Kidney (tissue), 14 donors: Measurements from ENCODE around the gene LY6G6D. TPM values are rescaled to one million over a fixed set of nuclear protein-coding genes. Genes with fewer than 3 reads are reported as not detected.

Experiments used
- DNase-seq, 5 donors: peaks; one replicate each; pipeline ENCODE4 v3.0.0-alpha.2; 2013 to 2020
- FAIRE-seq: peaks from 2 replicates; lab custom pipeline; 2012; peaks lifted over from hg19 to GRCh38; lab: Jason Lieb, UNC
- H3K27ac ChIP-seq, 2 donors: one replicate each; pipeline ENCODE4 v1.7.0; 2013; ENCODE audit warnings: low read depth in 2 of 2, low read length in 2 of 2, inconsistent platforms in 1 of 2
- H3K27me3 ChIP-seq: one replicate; pipeline ENCODE4 v1.7.1; 2013; ENCODE audit warnings: low read length, inconsistent platforms; ENCODE audit not compliant: control insufficient read depth, insufficient read depth
- H3K36me3 ChIP-seq, 3 donors: one replicate each; pipeline versions ENCODE4 v1.7.0 to v1.7.1; 2013; ENCODE audit warnings: low read length in 3 of 3, control low read depth in 1 of 3, inconsistent platforms in 1 of 3; ENCODE audit not compliant: insufficient read depth in 3 of 3, control insufficient read depth in 2 of 3
- H3K4me1 ChIP-seq, 3 donors: one replicate each; pipeline versions ENCODE4 v1.7.0 to v1.7.1; 2013; ENCODE audit warnings: low read length in 3 of 3, inconsistent platforms in 1 of 3, low read depth in 1 of 3; ENCODE audit not compliant: control insufficient read depth in 2 of 3, insufficient read depth in 2 of 3
- H3K4me3 ChIP-seq, 3 donors: one replicate each; pipeline versions ENCODE4 v1.7.0 to v1.8.1; 2013; ENCODE audit warnings: low read length in 3 of 3, control low read depth in 1 of 3, inconsistent platforms in 1 of 3
- H3K9ac ChIP-seq, 3 donors: one replicate each; pipeline versions ENCODE4 v1.7.0 to v1.7.1; 2013; ENCODE audit warnings: low read length in 3 of 3, control low read depth in 1 of 3, inconsistent platforms in 1 of 3
- H3K9me3 ChIP-seq, 3 donors: one replicate each; pipeline versions ENCODE4 v1.7.0 to v1.7.1; 2013; ENCODE audit warnings: low read length in 3 of 3, control low read depth in 1 of 3, inconsistent platforms in 1 of 3; ENCODE audit not compliant: control insufficient read depth in 2 of 3, insufficient read depth in 1 of 3
- CTCF ChIP-seq: IDR thresholded peaks from 3 replicates; pipeline ENCODE4 v1.5.1; 2012; ENCODE audit warnings: mild to moderate bottlenecking, moderate library complexity, borderline replicate concordance; ENCODE audit not compliant: insufficient read depth; ENCODE audit errors: extremely low read depth
- intact Hi-C: fragments of 100-400 bp; cut with DNase I; formaldehyde crosslinking; loops from one replicate; pipeline ENCODE4 v1.11.1; 2022
- microRNA-seq: library from miRNA; unstranded; fragments of <30 nt; microRNA quantifications from one replicate; pipeline ENCODE4 v1.2.0, GENCODE V29; 2020
- polyA plus RNA-seq: library from polyadenylated mRNA; stranded (reverse); fragments of 350-450 nt; fragmentation: Illumina TruSeq; extraction: RNeasy Lipid Tissue Mini Kit (QIAGEN cat#74804); gene quantifications from one replicate; pipeline ENCODE4 v1.2.3, GENCODE V29; 2014; ENCODE audit warnings: low read depth, low replicate concordance; ENCODE audit not compliant: insufficient read depth
- total RNA-seq: library from RNA; stranded (reverse); fragmentation: NEBNext Ultra II Directional; extraction: Animal tissue kit (Norgen Biotek cat#: 25700); gene quantifications from one replicate; pipeline ENCODE4 v1.2.1, GENCODE V29; 2021
- donor health status: control.
- donor health status: control.
- donor health status: control.
- donor health status: control.
- donor health status: control.
- donor health status: DM: yes; HTN: yes; CAD: no.
- donor health status: Normal renal cell carcinoma (clear cell type).

LY6G6D gene
- total and polyA plus RNA-seq, 2 donors from 2014 or later = not detected

- Histone ChIP-seq H3K9ac (no peak overlapping the region), H3K36me3 (no peaks in the 10 kb centered on the region), H3K27me3 (no peaks in the 10 kb centered on the region), H3K27ac (no peak overlapping the region), H3K9me3 (no peaks in the 10 kb centered on the region), H3K4me3 (peak overlapping the region in 1 of 3 donors; percentile 41), H3K4me1 (peaks cover 0 to 7% (median 0%) of the 10 kb centered on the region in 3 donors)
- no peak for FAIRE-seq
- intact Hi-C loops = no loop called here
- DNase-seq = no peak
- TF ChIP-seq CTCF = no peak
Measured at GRCh38 chr6:31765559-31765909, 50.4 kb downstream of the LY6G6D start.

GRCh38 chr6:31765910-31766794, 51.0 kb downstream of the LY6G6D start:
- no peaks in the 10 kb centered on the region for H3K9me3 ChIP-seq
- no peak for TF ChIP-seq CTCF
- peak overlapping the region in 1 of 3 donors; percentile 15 for H3K9ac ChIP-seq
- FAIRE-seq = no peak
- peaks cover 0 to 7% (median 0%) of the 10 kb centered on the region in 3 donors for H3K4me1 ChIP-seq
- H3K27me3 ChIP-seq = no peaks in the 10 kb centered on the region
- peak overlapping the region in 1 of 3 donors; percentile 41 for H3K4me3 ChIP-seq
- DNase-seq = peak; percentile 54 to 73 (median 70)
- no peak overlapping the region for H3K27ac ChIP-seq
- intact Hi-C loops = no loop called here
- no peaks in the 10 kb centered on the region for H3K36me3 ChIP-seq

- Histone ChIP-seq H3K9me3 (no peaks in the 10 kb centered on the region), H3K4me3 (no peak overlapping the region), H3K9ac (no peak overlapping the region), H3K36me3 (no peaks in the 10 kb centered on the region), H3K27ac (no peak overlapping the region), H3K27me3 (no peaks in the 10 kb centered on the region), H3K4me1 (peaks cover 0 to 7% (median 0%) of the 10 kb centered on the region in 3 donors)
- FAIRE-seq = no peak
- no peak for TF ChIP-seq CTCF
- peak in 1 of 5 donors; percentile 62 for DNase-seq
- intact Hi-C loops = no loop called here
Measured at GRCh38 chr6:31767096-31767645, 52.0 kb downstream of the LY6G6D start.

Small RNA genes lying within 50 kb of the gene (microRNA-seq; reads per million reads assigned to microRNA genes)
- not detected for gene MIR4646

Other genes starting within 250 kb of the LY6G6D start
Only the 30 nearest of the 41 such genes appear.
- 0.35 TPM for gene LTA, start 143.1 kb upstream of the LY6G6D start, total RNA-seq
- gene LTA, start 143.1 kb upstream of the LY6G6D start, polyA plus RNA-seq = not detected
- gene TNF, start 139.8 kb upstream of the LY6G6D start, total RNA-seq = 5.4 TPM
- gene TNF, start 139.8 kb upstream of the LY6G6D start, polyA plus RNA-seq = 0.69 TPM
- 18.5 TPM for gene LTB, start 132.9 kb upstream of the LY6G6D start, total RNA-seq
- gene LTB, start 132.9 kb upstream of the LY6G6D start, polyA plus RNA-seq = 6.6 TPM
- gene LST1, start 129.1 kb upstream of the LY6G6D start, total RNA-seq = 31.5 TPM
- gene LST1, start 129.1 kb upstream of the LY6G6D start, polyA plus RNA-seq = 14.8 TPM
- 0.82 TPM for gene NCR3, start 122.3 kb upstream of the LY6G6D start, total RNA-seq
- gene NCR3, start 122.3 kb upstream of the LY6G6D start, polyA plus RNA-seq = not detected
- 44.1 TPM for gene AIF1, start 100.1 kb upstream of the LY6G6D start, total RNA-seq
- gene AIF1, start 100.1 kb upstream of the LY6G6D start, polyA plus RNA-seq = 121 TPM
- 159 TPM for gene PRRC2A, start 94.6 kb upstream of the LY6G6D start, total RNA-seq
- gene PRRC2A, start 94.6 kb upstream of the LY6G6D start, polyA plus RNA-seq = 84.6 TPM
- gene BAG6, start 62.7 kb upstream of the LY6G6D start, total RNA-seq = 232 TPM
- 215 TPM for gene BAG6, start 62.7 kb upstream of the LY6G6D start, polyA plus RNA-seq
- gene APOM, start 59.5 kb upstream of the LY6G6D start, total RNA-seq = 4.6 TPM
- 154 TPM for gene APOM, start 59.5 kb upstream of the LY6G6D start, polyA plus RNA-seq
- 26.5 TPM for gene C6orf47, start 54.6 kb upstream of the LY6G6D start, total RNA-seq
- gene C6orf47, start 54.6 kb upstream of the LY6G6D start, polyA plus RNA-seq = 25.5 TPM
- gene GPANK1, start 50.4 kb upstream of the LY6G6D start, total RNA-seq = 17.7 TPM
- 28.6 TPM for gene GPANK1, start 50.4 kb upstream of the LY6G6D start, polyA plus RNA-seq
- gene CSNK2B, start 49.3 kb upstream of the LY6G6D start, total RNA-seq = 130 TPM
- 270 TPM for gene CSNK2B, start 49.3 kb upstream of the LY6G6D start, polyA plus RNA-seq
- 15.1 TPM for gene LY6G5B, start 45.4 kb upstream of the LY6G6D start, total RNA-seq
- gene LY6G5B, start 45.4 kb upstream of the LY6G6D start, polyA plus RNA-seq = 2.5 TPM
- 2.5 TPM for gene LY6G5C, start 34.3 kb upstream of the LY6G6D start, total RNA-seq
- gene LY6G5C, start 34.3 kb upstream of the LY6G6D start, polyA plus RNA-seq = 4.6 TPM
- gene ABHD16A, start 12.0 kb upstream of the LY6G6D start, total RNA-seq = 48.7 TPM
- 50.2 TPM for gene ABHD16A, start 12.0 kb upstream of the LY6G6D start, polyA plus RNA-seq
- not detected for gene LY6G6F, start 8.5 kb upstream of the LY6G6D start, total RNA-seq
- gene LY6G6F, start 8.5 kb upstream of the LY6G6D start, polyA plus RNA-seq = not detected
- gene LY6G6C, start 6.4 kb downstream of the LY6G6D start, total RNA-seq = not detected
- gene LY6G6C, start 6.4 kb downstream of the LY6G6D start, polyA plus RNA-seq = not detected
- gene MPIG6B, start 8.0 kb downstream of the LY6G6D start, total RNA-seq = 0.60 TPM
- not detected for gene MPIG6B, start 8.0 kb downstream of the LY6G6D start, polyA plus RNA-seq
- 98.9 TPM for gene DDAH2, start 14.0 kb downstream of the LY6G6D start, total RNA-seq
- 147 TPM for gene DDAH2, start 14.0 kb downstream of the LY6G6D start, polyA plus RNA-seq
- gene CLIC1, start 21.2 kb downstream of the LY6G6D start, total RNA-seq = 456 TPM
- gene CLIC1, start 21.2 kb downstream of the LY6G6D start, polyA plus RNA-seq = 489 TPM
- 23.7 TPM for gene MSH5, start 24.7 kb downstream of the LY6G6D start, total RNA-seq
- 14.4 TPM for gene MSH5, start 24.7 kb downstream of the LY6G6D start, polyA plus RNA-seq
- gene SAPCD1, start 47.3 kb downstream of the LY6G6D start, total RNA-seq = 6.5 TPM
- gene SAPCD1, start 47.3 kb downstream of the LY6G6D start, polyA plus RNA-seq = 6.8 TPM
- gene VWA7, start 62.0 kb downstream of the LY6G6D start, total RNA-seq = 32.5 TPM
- 10.2 TPM for gene VWA7, start 62.0 kb downstream of the LY6G6D start, polyA plus RNA-seq
- gene VARS1, start 80.4 kb downstream of the LY6G6D start, total RNA-seq = 79.0 TPM
- 30.3 TPM for gene VARS1, start 80.4 kb downstream of the LY6G6D start, polyA plus RNA-seq
- gene LSM2, start 91.6 kb downstream of the LY6G6D start, total RNA-seq = 41.6 TPM
- 70.6 TPM for gene LSM2, start 91.6 kb downstream of the LY6G6D start, polyA plus RNA-seq
- 1.7 TPM for gene HSPA1L, start 99.9 kb downstream of the LY6G6D start, total RNA-seq
- 2.3 TPM for gene HSPA1L, start 99.9 kb downstream of the LY6G6D start, polyA plus RNA-seq
- 133 TPM for gene HSPA1A, start 100.2 kb downstream of the LY6G6D start, total RNA-seq
- gene HSPA1A, start 100.2 kb downstream of the LY6G6D start, polyA plus RNA-seq = 209 TPM
- gene HSPA1B, start 112.4 kb downstream of the LY6G6D start, total RNA-seq = 142 TPM
- 175 TPM for gene HSPA1B, start 112.4 kb downstream of the LY6G6D start, polyA plus RNA-seq
- 66.9 TPM for gene NEU1, start 147.5 kb downstream of the LY6G6D start, total RNA-seq
- 131 TPM for gene NEU1, start 147.5 kb downstream of the LY6G6D start, polyA plus RNA-seq
- gene SLC44A4, start 163.6 kb downstream of the LY6G6D start, total RNA-seq = 137 TPM
- 37.4 TPM for gene SLC44A4, start 163.6 kb downstream of the LY6G6D start, polyA plus RNA-seq